ENCODE data around the gene WASHC4. TPM values are rescaled to one million over a fixed set of nuclear protein-coding genes. Genes with fewer than 3 reads are reported as not detected.
"Not testable (repeated sequence)": the region's sequence is repeated elsewhere in the genome, so short reads cannot be mapped to it uniquely, and the experiment has no call there.

The WASHC4 gene
- total RNA-seq, 1 donor from 2014 or later, result 96.8 TPM

DNA sequence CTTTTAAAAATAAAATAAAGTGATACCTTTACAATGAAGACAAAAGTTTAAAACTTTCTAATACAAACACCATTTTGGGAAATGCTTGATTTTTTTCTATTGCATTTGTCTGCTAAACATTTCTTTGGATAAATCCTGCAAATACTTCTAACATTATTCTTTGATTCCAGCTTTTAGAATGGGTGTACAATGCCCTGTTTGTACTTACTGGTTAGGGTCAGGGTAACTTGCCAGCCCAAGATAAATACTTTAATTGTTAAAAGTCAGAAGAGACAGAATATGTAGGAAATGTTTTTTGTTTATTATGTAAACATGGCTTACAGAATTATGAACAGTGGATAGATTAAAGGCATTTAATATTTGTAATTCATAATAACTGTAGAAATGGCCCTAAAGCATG, 60.5 kb downstream of the WASHC4 start:
- DNase-seq, result no peak

DNA sequence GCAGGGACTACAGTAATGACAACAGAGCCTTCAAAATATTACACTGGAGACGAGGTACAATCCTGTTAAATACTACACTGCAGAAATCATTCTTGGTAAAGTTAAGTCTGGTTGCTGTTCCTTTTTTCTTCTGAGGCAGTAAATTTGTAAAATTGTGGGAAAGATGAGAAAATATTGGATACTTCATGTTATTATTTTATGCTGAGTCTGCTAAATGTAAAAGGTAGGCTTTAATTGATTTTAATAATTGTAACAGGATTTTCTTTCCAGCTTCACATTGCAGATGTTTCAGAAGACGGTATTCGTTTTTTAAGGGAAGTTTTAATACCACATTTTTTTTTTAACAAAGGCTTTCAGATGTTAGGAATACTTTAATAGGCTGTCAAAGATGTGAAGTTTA, 62.6 kb downstream of the WASHC4 start:
- DNase-seq, result no peak

DNA sequence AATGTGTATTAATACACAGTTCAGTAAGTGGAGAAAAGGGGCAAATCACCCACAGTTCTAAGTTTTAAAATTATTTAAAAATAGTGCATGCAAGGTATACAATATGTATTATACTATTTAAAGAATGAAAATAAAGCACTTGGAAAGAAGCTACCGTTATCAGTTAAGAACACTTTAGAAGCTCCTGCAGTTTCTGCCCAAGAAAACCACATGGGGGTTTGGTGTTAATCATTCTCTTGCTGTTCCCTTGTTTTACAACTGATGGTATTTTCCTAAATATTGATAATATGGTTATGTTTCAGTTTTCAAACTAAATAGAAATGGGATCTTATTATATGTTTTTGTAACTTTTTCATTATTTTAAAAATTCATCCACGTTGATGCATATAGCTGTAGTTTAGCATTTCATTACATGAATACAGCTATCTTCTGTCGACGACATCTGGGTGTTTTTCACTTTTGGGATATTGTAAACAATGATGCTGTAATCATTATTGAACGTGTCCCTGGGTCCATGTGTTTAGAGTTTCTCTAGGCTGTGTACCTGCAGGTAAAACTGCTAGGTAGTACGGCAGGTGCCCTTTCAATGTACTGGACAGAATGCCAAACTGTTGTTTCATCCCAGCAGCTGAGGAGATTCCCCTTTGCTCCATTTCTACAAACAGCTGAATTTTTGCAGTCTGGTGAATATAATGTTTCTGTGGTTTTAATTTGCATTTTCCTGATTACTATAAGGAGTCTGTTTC, 64.3 kb downstream of the WASHC4 start:
- DNase-seq, result no peak

GRCh38 chr12:105175397-105175990, 68.0 kb downstream of the WASHC4 start:
- DNase-seq, result no peak

DNA sequence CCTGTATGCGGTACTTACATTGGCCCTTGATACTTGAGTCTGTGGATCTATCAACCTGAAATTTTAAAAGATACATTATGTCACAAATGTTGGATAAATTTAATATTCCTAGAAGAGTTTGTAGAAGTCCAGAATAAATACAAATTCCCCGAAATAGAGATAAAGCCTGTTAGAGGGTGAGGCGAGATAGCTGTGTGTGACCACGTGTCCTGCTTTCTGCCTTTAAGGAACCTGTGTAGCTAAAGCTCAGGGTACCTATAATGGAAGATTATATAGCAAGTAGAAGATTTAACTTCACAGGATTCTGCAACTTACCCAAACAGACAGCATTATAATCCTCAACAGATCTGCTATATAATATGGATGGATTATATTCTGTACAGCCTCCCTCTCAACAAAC, 69.7 kb downstream of the WASHC4 start:
- no peak for DNase-seq

- not testable (repeated sequence) for DNase-seq
Observed at GRCh38 chr12:105179114-105179513, 71.6 kb downstream of the WASHC4 start.

GRCh38 chr12:105183406-105183805, 75.9 kb downstream of the WASHC4 start:
- DNase-seq, result not testable (repeated sequence)

GRCh38 chr12:105183976-105184375, 76.4 kb downstream of the WASHC4 start:
- not testable (repeated sequence) for DNase-seq

DNA sequence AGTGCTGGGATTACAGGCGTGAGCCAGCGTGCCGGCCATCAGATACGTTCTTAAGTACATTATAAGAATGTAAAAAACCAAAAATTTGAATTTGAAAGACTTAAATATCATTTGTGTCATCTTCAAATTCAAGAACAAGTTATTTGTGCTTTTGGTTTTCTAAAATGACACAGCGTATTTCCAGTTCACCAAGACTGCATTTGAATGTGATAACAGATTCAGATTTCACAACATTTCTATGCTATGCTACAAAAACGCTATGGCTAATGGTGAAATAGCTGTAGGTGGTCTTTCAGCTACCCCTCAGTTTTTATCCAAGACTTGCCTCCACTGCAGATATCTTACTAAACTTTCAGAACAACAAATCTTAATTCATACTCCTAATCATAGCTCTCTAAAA, 81.8 kb downstream of the WASHC4 start:
- DNase-seq, result no peak

- DNase-seq, result no peak
Observed at GRCh38 chr12:105190530-105190929, 83.0 kb downstream of the WASHC4 start.

DNA sequence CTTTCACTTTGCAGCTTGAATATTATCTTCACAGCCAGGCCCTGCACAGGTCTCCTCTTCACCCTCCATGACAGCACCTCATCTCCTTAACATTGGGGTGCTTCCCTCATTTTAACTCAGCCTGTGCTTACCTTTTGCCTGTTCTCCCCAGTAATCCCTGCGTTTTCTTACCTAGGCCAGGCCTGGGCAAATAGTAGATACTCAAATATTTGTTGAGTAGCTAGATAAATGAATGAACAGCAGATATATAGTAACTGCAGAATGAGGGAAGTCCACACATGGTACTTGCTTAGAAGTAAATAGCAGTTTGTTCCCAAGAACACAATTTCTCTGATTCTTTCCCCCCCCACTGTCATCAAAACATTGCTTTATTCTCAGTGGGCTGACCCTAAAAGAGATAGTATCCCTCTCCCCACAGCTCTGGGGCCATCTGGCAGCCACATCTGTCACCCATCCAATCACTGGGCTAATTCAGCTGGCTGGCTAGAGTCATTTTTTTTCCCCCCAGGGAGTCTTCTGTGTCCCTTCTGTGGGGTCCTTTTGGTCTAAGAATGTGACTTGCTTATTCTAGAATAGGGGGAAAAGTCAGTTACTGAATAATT, 85.2 kb downstream of the WASHC4 start:
- DNase-seq, result no peak

- no peak for DNase-seq
Observed at GRCh38 chr12:105194947-105195346, 87.4 kb downstream of the WASHC4 start.

DNA sequence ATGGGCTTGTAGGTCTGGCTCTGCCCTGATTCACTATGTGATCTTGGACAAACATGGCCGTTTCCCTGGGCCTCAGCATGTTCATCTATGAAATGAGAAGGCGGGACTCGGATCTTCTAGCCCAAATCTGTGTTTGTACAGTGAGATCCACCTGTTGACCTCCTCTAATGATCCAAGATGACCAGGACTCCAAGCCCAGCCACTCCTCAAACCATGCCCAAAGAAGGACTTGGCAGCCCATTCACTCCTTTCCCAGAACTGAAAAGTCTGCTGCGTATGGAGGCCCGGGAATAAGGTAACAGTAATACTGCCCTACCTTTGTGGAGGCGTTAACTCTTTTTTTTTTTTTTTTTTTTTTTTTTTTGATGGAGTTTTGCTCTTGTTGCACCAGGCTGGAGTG, 88.6 kb downstream of the WASHC4 start:
- no peak for DNase-seq

GRCh38 chr12:105198961-105199360, 91.4 kb downstream of the WASHC4 start:
- no peak for DNase-seq

GRCh38 chr12:105200385-105200784, 92.9 kb downstream of the WASHC4 start:
- DNase-seq, result no peak

DNA sequence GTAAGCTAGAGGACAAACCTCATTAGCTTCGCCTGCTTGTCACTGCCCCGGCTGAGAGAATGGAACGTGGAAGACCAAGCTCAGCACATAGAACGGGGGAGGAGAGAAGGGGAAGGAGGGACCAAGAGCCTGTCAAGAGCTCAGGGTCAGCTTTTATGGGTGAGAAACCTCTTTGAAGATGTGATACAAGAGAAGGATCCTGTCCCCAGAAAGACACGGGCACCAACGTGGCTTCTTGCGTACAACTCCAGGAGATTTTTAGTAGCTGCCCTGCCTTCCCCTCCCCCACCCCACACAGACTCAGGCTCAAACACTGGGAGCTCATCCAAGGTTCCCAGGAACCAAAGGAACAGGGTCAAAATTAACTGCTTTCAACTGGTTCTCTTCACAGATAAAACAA, 93.8 kb downstream of the WASHC4 start:
- DNase-seq, result no peak

DNA sequence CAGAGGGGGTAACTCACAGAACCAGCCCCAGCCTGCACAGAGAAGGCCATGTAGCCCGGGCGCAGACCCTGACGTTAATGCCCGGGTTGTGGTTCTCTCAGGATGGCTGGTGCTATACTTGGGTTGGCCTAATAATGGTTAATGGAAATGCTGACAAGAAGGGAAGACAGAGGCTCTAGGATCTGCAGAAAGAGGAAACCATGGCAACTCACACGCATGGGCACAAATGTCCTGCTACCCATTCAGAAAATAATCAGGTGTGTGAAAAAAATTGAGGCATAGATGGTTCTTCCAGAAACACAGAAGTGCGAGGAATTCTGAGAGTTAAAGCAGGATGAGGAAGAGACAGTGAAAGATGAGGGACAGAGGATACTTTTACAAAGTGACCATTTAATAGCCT, 94.7 kb downstream of the WASHC4 start:
- DNase-seq, result no peak

- DNase-seq, result no peak
Observed at GRCh38 chr12:105204127-105204526, 96.6 kb downstream of the WASHC4 start.

GRCh38 chr12:105204916-105205315, 97.4 kb downstream of the WASHC4 start:
- no peak for DNase-seq

- no peak for DNase-seq
Observed at GRCh38 chr12:105205322-105206048, 98.0 kb downstream of the WASHC4 start.

GRCh38 chr12:105206686-105207374, 99.3 kb downstream of the WASHC4 start:
- DNase-seq, result no peak

GRCh38 chr12:105209091-105209490, 101.6 kb downstream of the WASHC4 start:
- DNase-seq, result no peak
